SH-SY5Y (cell line): ENCODE results near the gene NFE2L2.

Source experiments
- GATA2 ChIP-seq: IDR thresholded peaks from 2 replicates; pipeline ENCODE4 v1.6.1; 2011; ENCODE audit warnings: mild to moderate bottlenecking, low read depth, low read length
- GATA3 ChIP-seq: IDR thresholded peaks from 2 replicates; pipeline ENCODE4 v1.6.1; 2011; ENCODE audit warnings: low read depth, mild to moderate bottlenecking, low read length, moderate library complexity

- TF ChIP-seq GATA2 (no peak), GATA3 (no peak)
Measured at GRCh38 chr2:177190941-177191340, 73.6 kb downstream of the NFE2L2 start.
